Kidney (tissue), 14 donors: ENCODE measurements around the gene KRT83. TPM values are rescaled to one million over a fixed set of nuclear protein-coding genes. Genes with fewer than 3 reads are reported as not detected.

Experiments used
- DNase-seq, 5 donors: peaks; one replicate each; pipeline ENCODE4 v3.0.0-alpha.2; 2013 to 2020
- FAIRE-seq: peaks from 2 replicates; lab custom pipeline; 2012; peaks lifted over from hg19 to GRCh38; lab: Jason Lieb, UNC
- H3K27ac ChIP-seq, 2 donors: one replicate each; pipeline ENCODE4 v1.7.0; 2013; ENCODE audit warnings: low read depth in 2 of 2, low read length in 2 of 2, inconsistent platforms in 1 of 2
- H3K27me3 ChIP-seq: one replicate; pipeline ENCODE4 v1.7.1; 2013; ENCODE audit warnings: low read length, inconsistent platforms; ENCODE audit not compliant: control insufficient read depth, insufficient read depth
- H3K36me3 ChIP-seq, 3 donors: one replicate each; pipeline versions ENCODE4 v1.7.0 to v1.7.1; 2013; ENCODE audit warnings: low read length in 3 of 3, control low read depth in 1 of 3, inconsistent platforms in 1 of 3; ENCODE audit not compliant: insufficient read depth in 3 of 3, control insufficient read depth in 2 of 3
- H3K4me1 ChIP-seq, 3 donors: one replicate each; pipeline versions ENCODE4 v1.7.0 to v1.7.1; 2013; ENCODE audit warnings: low read length in 3 of 3, inconsistent platforms in 1 of 3, low read depth in 1 of 3; ENCODE audit not compliant: control insufficient read depth in 2 of 3, insufficient read depth in 2 of 3
- H3K4me3 ChIP-seq, 3 donors: one replicate each; pipeline versions ENCODE4 v1.7.0 to v1.8.1; 2013; ENCODE audit warnings: low read length in 3 of 3, control low read depth in 1 of 3, inconsistent platforms in 1 of 3
- H3K9ac ChIP-seq, 3 donors: one replicate each; pipeline versions ENCODE4 v1.7.0 to v1.7.1; 2013; ENCODE audit warnings: low read length in 3 of 3, control low read depth in 1 of 3, inconsistent platforms in 1 of 3
- H3K9me3 ChIP-seq, 3 donors: one replicate each; pipeline versions ENCODE4 v1.7.0 to v1.7.1; 2013; ENCODE audit warnings: low read length in 3 of 3, control low read depth in 1 of 3, inconsistent platforms in 1 of 3; ENCODE audit not compliant: control insufficient read depth in 2 of 3, insufficient read depth in 1 of 3
- intact Hi-C: fragments of 100-400 bp; cut with DNase I; formaldehyde crosslinking; loops from one replicate; pipeline ENCODE4 v1.11.1; 2022
- polyA plus RNA-seq: library from polyadenylated mRNA; stranded (reverse); fragments of 350-450 nt; fragmentation: Illumina TruSeq; extraction: RNeasy Lipid Tissue Mini Kit (QIAGEN cat#74804); gene quantifications from one replicate; pipeline ENCODE4 v1.2.3, GENCODE V29; 2014; ENCODE audit warnings: low read depth, low replicate concordance; ENCODE audit not compliant: insufficient read depth
- total RNA-seq: library from RNA; stranded (reverse); fragmentation: NEBNext Ultra II Directional; extraction: Animal tissue kit (Norgen Biotek cat#: 25700); gene quantifications from one replicate; pipeline ENCODE4 v1.2.1, GENCODE V29; 2021
- TF ChIP-seq, protein P1 (sequence below): IDR thresholded peaks from 3 replicates; pipeline ENCODE4 v1.5.1; 2012; ENCODE audit warnings: mild to moderate bottlenecking, moderate library complexity, borderline replicate concordance; ENCODE audit not compliant: insufficient read depth; ENCODE audit errors: extremely low read depth
- donor health status: control.
- donor health status: control.
- donor health status: control.
- donor health status: control.
- donor health status: control.
- donor health status: DM: yes; HTN: yes; CAD: no.
- donor health status: Normal renal cell carcinoma (clear cell type).

Gene KRT83
- total and polyA plus RNA-seq, 2 donors from 2014 or later, result not detected

DNA sequence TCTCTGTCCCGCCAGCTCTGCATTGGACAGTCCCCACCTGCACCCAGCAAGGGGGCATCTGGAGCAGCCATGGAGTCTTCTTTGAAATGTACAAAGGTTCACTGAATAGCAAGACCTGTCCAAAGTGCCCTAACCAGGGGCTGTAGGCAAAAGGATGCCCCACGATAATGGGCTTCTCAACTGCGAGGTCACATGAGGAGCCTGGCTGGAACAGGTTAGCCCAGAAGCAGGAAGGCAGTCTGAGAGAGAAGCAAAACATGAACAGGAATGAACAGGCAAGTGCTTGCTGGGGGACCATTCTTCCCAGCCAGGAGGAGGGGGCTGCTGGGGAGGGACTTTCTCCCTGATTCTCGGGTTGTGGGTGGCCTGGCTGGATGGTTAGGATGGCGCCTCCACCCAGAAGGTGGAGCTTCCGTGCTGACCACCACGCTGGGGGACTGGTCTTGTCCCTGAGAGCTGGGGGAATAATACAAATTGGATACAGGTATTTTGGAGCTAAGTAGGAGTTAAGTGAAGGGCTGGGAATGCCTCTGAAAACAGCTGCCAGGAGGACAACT is 39.0 kb upstream of the KRT83 start:
- FAIRE-seq, result no peak
- Histone ChIP-seq H3K27ac (no peak overlapping the region), H3K36me3 (no peaks in the 10 kb centered on the region), H3K9ac (no peak overlapping the region), H3K4me3 (no peak overlapping the region), H3K4me1 (peaks cover 0 to 2% (median 0%) of the 10 kb centered on the region in 3 donors), H3K9me3 (no peaks in the 10 kb centered on the region), H3K27me3 (no peaks in the 10 kb centered on the region)
- intact Hi-C loops, result no loop called here
- TF ChIP-seq, protein P1, sequence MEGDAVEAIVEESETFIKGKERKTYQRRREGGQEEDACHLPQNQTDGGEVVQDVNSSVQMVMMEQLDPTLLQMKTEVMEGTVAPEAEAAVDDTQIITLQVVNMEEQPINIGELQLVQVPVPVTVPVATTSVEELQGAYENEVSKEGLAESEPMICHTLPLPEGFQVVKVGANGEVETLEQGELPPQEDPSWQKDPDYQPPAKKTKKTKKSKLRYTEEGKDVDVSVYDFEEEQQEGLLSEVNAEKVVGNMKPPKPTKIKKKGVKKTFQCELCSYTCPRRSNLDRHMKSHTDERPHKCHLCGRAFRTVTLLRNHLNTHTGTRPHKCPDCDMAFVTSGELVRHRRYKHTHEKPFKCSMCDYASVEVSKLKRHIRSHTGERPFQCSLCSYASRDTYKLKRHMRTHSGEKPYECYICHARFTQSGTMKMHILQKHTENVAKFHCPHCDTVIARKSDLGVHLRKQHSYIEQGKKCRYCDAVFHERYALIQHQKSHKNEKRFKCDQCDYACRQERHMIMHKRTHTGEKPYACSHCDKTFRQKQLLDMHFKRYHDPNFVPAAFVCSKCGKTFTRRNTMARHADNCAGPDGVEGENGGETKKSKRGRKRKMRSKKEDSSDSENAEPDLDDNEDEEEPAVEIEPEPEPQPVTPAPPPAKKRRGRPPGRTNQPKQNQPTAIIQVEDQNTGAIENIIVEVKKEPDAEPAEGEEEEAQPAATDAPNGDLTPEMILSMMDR, result no peak
- DNase-seq, result no peak

DNA sequence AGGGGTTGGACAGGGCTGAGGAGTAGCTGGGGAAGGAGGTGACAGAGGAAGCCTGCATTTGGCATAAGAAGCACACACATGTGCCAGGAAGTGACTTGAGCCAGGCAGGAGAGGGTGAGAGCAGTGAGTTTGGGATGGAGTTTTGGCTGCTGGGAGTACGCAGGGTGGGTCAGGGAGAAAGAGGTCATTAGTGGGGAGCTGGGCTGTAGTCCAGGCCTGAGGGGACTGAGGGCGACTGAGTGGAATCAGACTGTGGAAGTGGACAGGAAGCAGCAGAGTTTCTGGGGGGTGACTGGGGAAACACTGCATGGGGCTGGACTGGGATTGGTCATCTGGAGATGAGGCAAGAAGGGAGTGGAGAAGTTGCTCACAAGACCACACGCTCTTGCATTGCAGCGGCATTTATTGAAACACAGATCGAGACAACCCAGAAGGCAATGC is 38.4 kb upstream of the KRT83 start:
- FAIRE-seq (no peak), DNase-seq (no peak)
- Histone ChIP-seq H3K9me3 (no peaks in the 10 kb centered on the region), H3K27ac (no peak overlapping the region), H3K4me3 (no peak overlapping the region), H3K4me1 (peaks cover 0 to 2% (median 0%) of the 10 kb centered on the region in 3 donors), H3K36me3 (no peaks in the 10 kb centered on the region), H3K9ac (no peak overlapping the region), H3K27me3 (no peaks in the 10 kb centered on the region)
- TF ChIP-seq, protein P1, result no peak
- intact Hi-C loops, result no loop called here

DNA sequence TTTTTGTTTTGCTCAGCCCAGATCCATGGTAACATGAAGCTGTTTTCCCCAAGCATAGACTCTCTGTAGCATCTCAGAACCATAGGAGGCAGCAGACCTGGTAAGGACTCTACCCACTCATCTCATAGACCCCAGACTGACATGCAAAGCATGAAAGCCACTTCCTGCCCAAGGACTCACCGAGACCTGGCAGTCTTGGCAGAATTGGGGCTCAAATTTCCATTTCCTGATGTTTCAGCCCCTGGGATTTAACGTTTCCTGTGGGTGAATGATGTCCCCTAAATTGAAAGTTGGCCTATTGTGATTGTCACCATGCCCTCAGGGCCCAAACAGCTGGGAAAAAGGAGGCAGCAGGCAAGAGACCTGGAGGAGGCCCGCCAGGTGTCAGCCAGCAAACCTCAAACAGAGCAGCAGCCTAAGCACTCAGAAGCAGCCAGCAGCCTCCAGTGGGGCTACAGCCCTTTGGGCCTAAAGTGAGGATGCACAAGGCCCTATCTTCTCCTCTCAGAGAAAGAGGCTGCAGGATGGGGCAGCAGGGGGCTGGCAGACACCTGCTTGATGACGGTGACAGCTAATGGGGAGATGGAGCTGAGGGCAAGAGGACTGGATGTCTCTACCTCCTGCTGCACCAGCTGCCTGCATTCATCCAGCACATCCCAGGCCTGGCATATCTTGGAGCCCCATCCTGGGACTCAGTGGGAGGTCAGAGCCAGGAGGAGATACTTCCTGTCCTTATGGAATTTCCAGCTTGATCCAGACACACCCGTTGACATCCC is 37.6 kb upstream of the KRT83 start:
- H3K9me3 ChIP-seq, result no peaks in the 10 kb centered on the region
- TF ChIP-seq, protein P1, result no peak
- no peaks in the 10 kb centered on the region for H3K36me3 ChIP-seq
- H3K4me1 ChIP-seq, result peaks cover 0 to 2% (median 0%) of the 10 kb centered on the region in 3 donors
- no peak overlapping the region for H3K9ac ChIP-seq
- DNase-seq (no peak), FAIRE-seq (no peak)
- H3K27ac ChIP-seq, result no peak overlapping the region
- H3K4me3 ChIP-seq, result no peak overlapping the region
- intact Hi-C loops, result no loop called here
- no peaks in the 10 kb centered on the region for H3K27me3 ChIP-seq
